ENCODE results near the gene UCHL1. TPM values are rescaled to one million over a fixed set of nuclear protein-coding genes. Genes with fewer than 3 reads are reported as not detected.

Gene UCHL1
- total RNA-seq = 12.8 TPM

- DNase-seq (ENCODE audit: low spot score) = no peak
Measured at GRCh38 chr4:41256740-41257256, at the start of gene UCHL1. Gene UCHL1 (plus strand): TSS chr4:41256928. CDS start chr4:41256977, 49 bp downstream.

- no peak for DNase-seq (ENCODE audit: low spot score)
Measured at GRCh38 chr4:41207291-41207831, 49.4 kb upstream of the UCHL1 start.

- DNase-seq (ENCODE audit: low spot score) = no peak
Measured at GRCh38 chr4:41209187-41209586, 47.5 kb upstream of the UCHL1 start.

- DNase-seq (ENCODE audit: low spot score) = no peak
Measured at GRCh38 chr4:41209901-41210300, 46.8 kb upstream of the UCHL1 start.

GRCh38 chr4:41211951-41212615 is 44.6 kb upstream of the UCHL1 start:
- no peak for DNase-seq (ENCODE audit: low spot score)

GRCh38 chr4:41212616-41213203 is 44.0 kb upstream of the UCHL1 start:
- peak; percentile 34 for DNase-seq (ENCODE audit: low spot score)

GRCh38 chr4:41213625-41214135 is 43.0 kb upstream of the UCHL1 start:
- DNase-seq (ENCODE audit: low spot score) = no peak

GRCh38 chr4:41214136-41214824 is 42.4 kb upstream of the UCHL1 start, which contains the start of gene APBB2:
Gene APBB2 (minus strand): TSS chr4:41214542. CDS start chr4:41033254, 181,288 bp downstream.
- DNase-seq (ENCODE audit: low spot score) = peak; percentile 93

GRCh38 chr4:41214825-41215146 is 41.9 kb upstream of the UCHL1 start:
- no peak for DNase-seq (ENCODE audit: low spot score)

- no peak for DNase-seq (ENCODE audit: low spot score)
Measured at GRCh38 chr4:41215155-41215554, 41.6 kb upstream of the UCHL1 start.

GRCh38 chr4:41215969-41216293 is 40.8 kb upstream of the UCHL1 start:
- DNase-seq (ENCODE audit: low spot score) = no peak

- DNase-seq (ENCODE audit: low spot score) = peak; percentile 75
Measured at GRCh38 chr4:41216294-41217019, 40.3 kb upstream of the UCHL1 start.

- no peak for DNase-seq (ENCODE audit: low spot score)
Measured at GRCh38 chr4:41217020-41217333, 39.8 kb upstream of the UCHL1 start.

GRCh38 chr4:41217374-41217773 is 39.4 kb upstream of the UCHL1 start:
- no peak for DNase-seq (ENCODE audit: low spot score)

GRCh38 chr4:41218703-41219102 is 38.0 kb upstream of the UCHL1 start:
- no peak for DNase-seq (ENCODE audit: low spot score)

- DNase-seq (ENCODE audit: low spot score) = no peak
Measured at GRCh38 chr4:41219421-41219950, 37.2 kb upstream of the UCHL1 start.

- no peak for DNase-seq (ENCODE audit: low spot score)
Measured at GRCh38 chr4:41221850-41222645, 34.7 kb upstream of the UCHL1 start.

GRCh38 chr4:41227902-41228301 is 28.8 kb upstream of the UCHL1 start:
- no peak for DNase-seq (ENCODE audit: low spot score)

GRCh38 chr4:41232406-41232805 is 24.3 kb upstream of the UCHL1 start:
- no peak for DNase-seq (ENCODE audit: low spot score)

- DNase-seq (ENCODE audit: low spot score) = no peak
Measured at GRCh38 chr4:41232856-41233255, 23.9 kb upstream of the UCHL1 start.

GRCh38 chr4:41236032-41236431 is 20.7 kb upstream of the UCHL1 start:
- DNase-seq (ENCODE audit: low spot score) = no peak

All from mucosa of gallbladder (tissue), 1 donor.